IPS DF 6.9 (cell line): Measurements from ENCODE around the gene CHST8.
"Not testable (repeated sequence)": the region's sequence is repeated elsewhere in the genome, so short reads cannot be mapped to it uniquely, and the experiment has no call there.

ENCODE experiments used
- DNase-seq: peaks from one replicate; pipeline ENCODE4 v3.0.0-alpha.2; 2013; ENCODE audit warnings: low read depth, low spot score
- H3K27ac ChIP-seq: one replicate; pipeline ENCODE4 v1.5.1; 2013; ENCODE audit warnings: low read length, control low read depth
- H3K27me3 ChIP-seq: 2 replicates; pipeline ENCODE4 v1.6.1; 2013; ENCODE audit warnings: mild to moderate bottlenecking, low read length; ENCODE audit not compliant: control insufficient read depth, insufficient read depth
- H3K36me3 ChIP-seq: 2 replicates; pipeline ENCODE4 v1.6.1; 2013; ENCODE audit warnings: low read length; ENCODE audit not compliant: control insufficient read depth, insufficient read depth
- H3K4me1 ChIP-seq: 2 replicates; pipeline ENCODE4 v1.6.1; 2013; ENCODE audit warnings: low read length; ENCODE audit not compliant: control insufficient read depth, insufficient read depth
- H3K4me3 ChIP-seq: 2 replicates; pipeline ENCODE4 v1.5.1; 2013; ENCODE audit warnings: mild to moderate bottlenecking, low read length
- H3K9me3 ChIP-seq: 2 replicates; pipeline ENCODE4 v1.6.1; 2013; ENCODE audit warnings: low read length, inconsistent platforms; ENCODE audit not compliant: control insufficient read depth, insufficient read depth
- WGBS: extraction: QIAGEN DNeasy Blood & Tissue Kit; methylation state at CpG from one replicate; pipeline ENCODE4 v1.1.7; 2013; ENCODE audit warnings: mixed read lengths, missing lambda C conversion rate; ENCODE audit not compliant: insufficient read length, insufficient coverage; 5-methylcytosine and 5-hydroxymethylcytosine counted together

CHST8 gene

DNA sequence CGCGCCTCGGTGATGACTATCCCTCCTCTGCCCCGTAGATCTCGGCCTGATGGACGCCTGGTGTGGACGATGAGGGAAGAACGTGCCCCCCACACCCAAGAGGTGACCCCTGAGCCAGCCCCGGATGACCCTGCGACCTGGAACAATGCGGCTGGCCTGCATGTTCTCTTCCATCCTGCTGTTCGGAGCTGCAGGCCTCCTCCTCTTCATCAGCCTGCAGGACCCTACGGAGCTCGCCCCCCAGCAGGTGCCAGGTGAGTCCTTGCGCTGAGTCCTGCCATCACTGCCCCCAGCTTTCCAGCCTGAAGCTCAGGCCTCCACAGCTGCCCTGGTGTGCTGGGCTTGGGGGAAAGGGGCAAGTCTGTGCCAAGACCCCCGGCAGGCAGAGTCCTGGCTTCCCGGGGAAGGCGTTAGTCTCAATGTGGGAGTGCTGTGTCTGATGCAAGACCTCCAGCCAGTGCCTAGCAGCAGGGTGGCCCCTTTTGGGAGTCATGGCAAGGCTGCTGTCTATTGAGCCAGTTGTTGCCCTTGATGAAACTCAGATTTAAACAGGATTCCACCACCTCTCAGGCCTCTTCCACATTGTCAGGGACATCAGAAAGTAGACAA, 67.5 kb downstream of the CHST8 start:
- H3K4me3 ChIP-seq, result no peak overlapping the region
- DNase-seq, result no peak
- no peak overlapping the region for H3K27ac ChIP-seq
- no peaks in the 10 kb centered on the region for H3K9me3 ChIP-seq
- H3K36me3 ChIP-seq, result peaks cover 3% of the 10 kb centered on the region; the same call in 1 of the 2 replicates
- H3K27me3 ChIP-seq, result no peaks in the 10 kb centered on the region
- peaks cover 2% of the 10 kb centered on the region for H3K4me1 ChIP-seq
- WGBS, result no CpG with 5 or more reads among the region's 18 CpGs

DNA sequence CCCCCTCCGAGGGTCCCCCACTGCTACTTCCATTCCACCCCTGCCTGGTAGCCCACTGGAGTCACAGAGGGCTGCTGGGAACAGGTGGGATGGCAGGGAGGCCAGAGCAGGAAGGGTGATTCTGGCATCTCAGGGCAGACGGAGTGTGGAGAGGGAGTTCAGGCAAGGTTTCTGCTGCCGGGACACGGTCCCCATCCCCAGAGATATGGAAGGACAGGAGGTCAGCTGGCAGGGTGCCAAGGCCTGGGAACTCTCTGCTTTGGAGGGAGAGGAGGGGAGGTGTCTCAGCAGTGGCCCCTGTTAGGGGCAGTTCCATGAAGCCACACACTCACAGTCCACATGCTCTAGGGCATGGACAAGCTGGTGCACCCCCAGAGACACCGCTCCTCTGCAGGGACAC, 68.1 kb downstream of the CHST8 start:
- DNase-seq, result no peak
- Histone ChIP-seq H3K9me3 (no peaks in the 10 kb centered on the region), H3K4me1 (peaks cover 1% of the 10 kb centered on the region), H3K27me3 (no peaks in the 10 kb centered on the region), H3K27ac (no peak overlapping the region), H3K4me3 (no peak overlapping the region), H3K36me3 (peaks cover 3% of the 10 kb centered on the region; the same call in 1 of the 2 replicates)
- WGBS, result no CpG with 5 or more reads among the region's 5 CpGs

DNA sequence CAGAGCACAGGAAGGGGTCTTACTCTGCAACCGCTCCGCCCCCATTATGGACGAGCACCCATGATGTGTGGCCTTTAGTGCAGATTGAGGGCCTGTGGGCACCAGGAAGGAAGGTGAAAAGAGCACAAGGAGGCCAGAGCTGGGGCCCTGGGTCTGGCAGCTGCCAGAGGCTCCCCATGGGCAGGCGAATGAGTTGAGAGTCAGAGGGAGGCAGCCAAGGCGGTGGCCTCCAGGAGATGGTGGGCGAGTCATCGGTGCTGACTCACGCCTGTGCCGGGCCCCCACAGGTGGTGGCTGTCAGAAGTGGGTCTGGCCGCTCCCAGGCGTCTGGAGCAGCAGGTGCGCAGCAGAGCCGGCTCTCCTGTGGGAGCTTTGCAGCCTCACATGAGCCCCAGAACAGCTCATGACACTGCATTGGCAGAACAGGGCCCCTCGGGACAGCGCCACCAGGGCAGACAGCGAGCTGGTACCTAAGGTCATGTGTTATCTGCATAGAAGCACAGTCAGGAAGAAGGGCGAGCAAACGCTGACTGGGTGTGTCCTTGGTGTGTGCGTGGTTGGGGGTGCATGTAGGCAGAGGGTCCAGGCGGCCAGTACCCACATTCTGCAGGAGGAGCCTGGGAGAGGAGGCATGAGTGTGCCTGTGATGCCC, 68.8 kb downstream of the CHST8 start:
- Histone ChIP-seq H3K27me3 (no peaks in the 10 kb centered on the region), H3K4me3 (no peak overlapping the region), H3K4me1 (no peaks in the 10 kb centered on the region; the same call in 1 of the 2 replicates), H3K9me3 (no peaks in the 10 kb centered on the region), H3K27ac (no peak overlapping the region), H3K36me3 (peaks cover 3% of the 10 kb centered on the region; the same call in 1 of the 2 replicates)
- DNase-seq, result no peak
- WGBS, result no CpG with 5 or more reads among the region's 20 CpGs

DNA sequence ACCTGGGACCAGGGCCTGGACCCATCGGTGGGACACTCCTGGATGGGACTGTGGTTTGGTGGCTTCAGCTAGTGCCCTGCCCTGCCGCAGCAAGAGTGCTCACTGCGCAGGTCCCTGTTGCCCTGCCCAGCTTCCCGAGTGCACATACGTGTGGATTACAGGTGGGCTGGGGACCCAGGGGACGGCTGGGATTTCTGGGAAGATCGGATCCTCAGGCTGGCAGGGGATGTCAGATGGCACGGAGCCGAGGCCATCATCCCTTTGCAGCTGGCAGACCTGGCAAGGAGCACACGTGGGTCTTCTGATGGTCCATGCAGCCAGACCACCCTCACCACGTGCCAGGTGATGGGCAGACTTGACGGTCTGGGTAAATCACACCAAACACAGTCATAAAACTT, 69.3 kb downstream of the CHST8 start:
- Histone ChIP-seq H3K4me3 (no peak overlapping the region), H3K27me3 (no peaks in the 10 kb centered on the region), H3K4me1 (no peaks in the 10 kb centered on the region; the same call in 1 of the 2 replicates), H3K9me3 (no peaks in the 10 kb centered on the region), H3K27ac (no peak overlapping the region), H3K36me3 (peaks cover 3% of the 10 kb centered on the region; the same call in 1 of the 2 replicates)
- WGBS, result no CpG with 5 or more reads among the region's 12 CpGs
- DNase-seq, result no peak

- Histone ChIP-seq H3K9me3 (no peaks in the 10 kb centered on the region), H3K4me3 (no peak overlapping the region), H3K27me3 (no peaks in the 10 kb centered on the region), H3K36me3 (peaks cover 3% of the 10 kb centered on the region; the same call in 1 of the 2 replicates), H3K4me1 (no peaks in the 10 kb centered on the region; the same call in 1 of the 2 replicates), H3K27ac (no peak overlapping the region)
- no peak for DNase-seq
- no CpG with 5 or more reads among the region's 7 CpGs for WGBS
Measured at GRCh38 chr19:33691736-33692135, 70.0 kb downstream of the CHST8 start.

GRCh38 chr19:33693678-33694077, 71.9 kb downstream of the CHST8 start:
- no peaks in the 10 kb centered on the region for H3K27me3 ChIP-seq
- H3K27ac ChIP-seq, result no peak overlapping the region
- no peaks in the 10 kb centered on the region for H3K4me1 ChIP-seq
- no peak for DNase-seq
- no peak overlapping the region for H3K4me3 ChIP-seq
- no peaks in the 10 kb centered on the region for H3K9me3 ChIP-seq
- WGBS, result no CpG with 5 or more reads among the region's 3 CpGs
- peaks cover 3% of the 10 kb centered on the region; the same call in 1 of the 2 replicates for H3K36me3 ChIP-seq

DNA sequence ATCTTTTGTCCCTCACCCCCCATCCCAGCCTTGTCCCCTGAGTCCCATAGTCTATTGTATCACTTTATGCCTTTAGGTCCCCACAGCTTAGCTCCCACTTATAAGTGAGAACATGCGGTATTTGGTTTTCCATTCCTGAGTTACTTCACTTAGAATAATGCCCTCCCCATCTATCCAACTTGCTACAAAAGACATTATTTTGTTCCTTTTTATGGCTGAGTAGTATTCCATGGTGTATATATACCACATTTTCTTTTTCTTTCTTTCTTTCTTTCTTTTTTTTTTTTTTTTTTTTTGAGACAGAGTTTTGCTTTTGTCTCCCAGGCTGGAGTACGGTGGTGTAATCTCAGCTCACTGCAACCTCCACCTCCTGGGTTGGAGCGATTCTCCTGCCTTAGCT, 73.8 kb downstream of the CHST8 start:
- H3K4me1 ChIP-seq, H3K4me3 ChIP-seq, H3K9me3 ChIP-seq, H3K27ac ChIP-seq, H3K36me3 ChIP-seq, H3K27me3 ChIP-seq, DNase-seq: not testable (repeated sequence)
- WGBS, result no CpG with 5 or more reads among the region's 3 CpGs

- no peaks in the 10 kb centered on the region for H3K27me3 ChIP-seq
- no peak overlapping the region for H3K27ac ChIP-seq
- DNase-seq, result no peak
- no CpG with 5 or more reads among the region's 9 CpGs for WGBS
- no peaks in the 10 kb centered on the region for H3K9me3 ChIP-seq
- H3K4me3 ChIP-seq, result no peak overlapping the region
- H3K4me1 ChIP-seq, result peaks cover 4% of the 10 kb centered on the region; the same call in 1 of the 2 replicates
- no peaks in the 10 kb centered on the region for H3K36me3 ChIP-seq
Measured at GRCh38 chr19:33697766-33698165, 76.0 kb downstream of the CHST8 start.

DNA sequence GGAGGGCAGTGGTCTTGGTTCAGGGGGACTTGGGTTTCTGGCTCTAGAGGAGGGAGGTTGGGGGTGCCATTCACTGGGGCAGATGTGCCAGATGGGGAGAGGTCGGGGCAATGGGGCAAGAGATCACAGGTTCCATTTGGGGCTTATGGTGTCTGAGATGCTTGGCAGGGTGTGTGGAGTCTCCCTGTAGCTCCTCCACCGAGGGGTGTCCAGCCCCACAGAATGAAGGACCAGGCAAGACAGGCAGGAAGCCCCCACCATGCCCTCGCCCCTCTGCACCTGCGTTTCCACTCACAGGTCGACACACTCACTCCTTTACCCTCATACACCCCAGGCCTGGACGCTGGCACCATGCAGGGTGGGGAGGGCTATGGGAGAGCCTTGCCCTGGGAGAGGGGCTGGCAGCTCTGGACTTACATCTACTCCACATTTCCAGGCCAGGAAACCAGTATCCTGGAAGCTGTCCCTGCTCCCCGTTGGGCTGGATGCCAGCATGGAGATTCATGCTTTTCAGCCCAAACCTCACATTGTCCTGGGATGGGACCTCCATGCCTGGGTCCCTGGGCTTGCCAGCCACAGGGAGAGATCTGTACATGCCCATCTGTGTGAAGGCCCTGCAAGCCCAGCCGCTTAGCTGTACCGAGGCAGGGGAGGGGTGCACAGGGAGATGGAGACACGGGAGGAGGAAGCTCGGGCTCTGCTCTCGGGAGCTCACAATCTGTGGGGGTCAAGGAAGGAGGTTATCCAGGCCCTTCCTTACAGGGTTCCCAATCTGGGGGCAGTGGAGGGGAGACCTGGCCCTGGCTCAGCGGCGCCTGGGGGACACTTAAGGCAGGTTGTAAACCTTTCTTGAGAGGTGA, 77.1 kb downstream of the CHST8 start:
- Histone ChIP-seq H3K4me3 (no peak overlapping the region), H3K9me3 (no peaks in the 10 kb centered on the region), H3K36me3 (no peaks in the 10 kb centered on the region), H3K27me3 (no peaks in the 10 kb centered on the region), H3K27ac (no peak overlapping the region), H3K4me1 (peaks cover 4% of the 10 kb centered on the region; the same call in 1 of the 2 replicates)
- DNase-seq, result no peak
- WGBS, result no CpG with 5 or more reads among the region's 14 CpGs

DNA sequence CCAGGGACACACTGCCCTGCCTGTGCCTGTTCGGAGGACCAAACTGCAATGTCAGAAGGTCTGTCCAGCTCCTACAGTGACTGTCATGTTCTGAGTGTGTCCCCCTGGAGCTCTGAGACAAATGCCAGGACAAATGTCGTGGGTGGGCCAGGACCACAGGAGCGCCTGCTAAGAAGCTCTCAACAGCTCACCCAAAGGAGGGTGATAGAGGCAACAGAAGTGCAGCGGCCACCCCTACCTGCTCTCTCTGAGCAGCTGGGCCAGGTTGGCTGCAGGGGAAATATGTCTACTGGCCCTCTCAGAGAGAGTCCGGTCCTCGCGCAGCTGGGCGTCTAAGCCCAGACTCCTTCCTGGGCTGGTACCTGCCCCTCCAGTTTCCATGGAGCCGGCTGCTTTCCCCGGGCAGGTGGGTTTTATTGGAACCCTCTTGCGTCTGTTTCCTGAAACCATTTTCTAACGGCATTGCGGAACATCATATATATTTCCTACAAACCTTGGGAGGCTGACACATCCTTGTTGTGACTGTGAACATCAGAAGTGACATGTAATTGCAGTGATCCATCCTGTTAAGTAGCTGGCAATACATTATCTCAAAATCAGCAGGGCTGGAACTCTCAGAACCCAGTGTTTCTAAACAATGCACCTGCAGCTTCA, 78.1 kb downstream of the CHST8 start:
- Histone ChIP-seq H3K36me3 (no peaks in the 10 kb centered on the region), H3K4me3 (no peak overlapping the region), H3K27ac (no peak overlapping the region), H3K9me3 (no peaks in the 10 kb centered on the region), H3K4me1 (peaks cover 4% of the 10 kb centered on the region; the same call in 1 of the 2 replicates), H3K27me3 (no peaks in the 10 kb centered on the region)
- no peak for DNase-seq
- no CpG with 5 or more reads among the region's 13 CpGs for WGBS
